BLaER1 (cell line): ENCODE results near the gene C12orf57.

ENCODE experiments used
- H3K27ac ChIP-seq: shearing (Covaris generic); formaldehyde crosslinking; 2 replicates; pipeline ENCODE4 v1.8.1; 2022
- H3K27me3 ChIP-seq: shearing (Covaris generic); formaldehyde crosslinking; 2 replicates; pipeline ENCODE4 v1.8.1; 2022
- H3K36me3 ChIP-seq: shearing (Covaris generic); formaldehyde crosslinking; 2 replicates; pipeline ENCODE4 v1.8.1; 2022
- H3K4me1 ChIP-seq: shearing (Covaris generic); formaldehyde crosslinking; 2 replicates; pipeline ENCODE4 v1.8.1; 2022
- H3K4me2 ChIP-seq: shearing (Covaris generic); formaldehyde crosslinking; 2 replicates; pipeline ENCODE4 v1.8.1; 2022
- H3K4me3 ChIP-seq: shearing (Covaris generic); formaldehyde crosslinking; 2 replicates; pipeline ENCODE4 v1.8.1; 2022
- H3K9ac ChIP-seq: shearing (Covaris generic); formaldehyde crosslinking; 2 replicates; pipeline ENCODE4 v1.8.1; 2022
- H3K9me3 ChIP-seq: shearing (Covaris generic); formaldehyde crosslinking; 2 replicates; pipeline ENCODE4 v1.8.1; 2022
- H4K20me1 ChIP-seq: shearing (Covaris generic); formaldehyde crosslinking; 2 replicates; pipeline ENCODE4 v1.8.1; 2022
- Cebpa-rat ChIP-seq: shearing (Covaris generic); IDR thresholded peaks from 2 replicates; pipeline ENCODE4 v1.8.1; 2022

The C12orf57 gene

GRCh38 chr12:6980075-6980474 is 36.3 kb downstream of the C12orf57 start:
- Histone ChIP-seq H3K9ac (no peak overlapping the region), H4K20me1 (no peaks in the 10 kb centered on the region), H3K27ac (no peak overlapping the region), H3K4me2 (no peak overlapping the region), H3K4me3 (no peak overlapping the region), H3K4me1 (no peaks in the 10 kb centered on the region), H3K36me3 (peaks cover 100% of the 10 kb centered on the region), H3K9me3 (no peaks in the 10 kb centered on the region), H3K27me3 (no peaks in the 10 kb centered on the region)
- TF ChIP-seq Cebpa-rat, result no peak

DNA sequence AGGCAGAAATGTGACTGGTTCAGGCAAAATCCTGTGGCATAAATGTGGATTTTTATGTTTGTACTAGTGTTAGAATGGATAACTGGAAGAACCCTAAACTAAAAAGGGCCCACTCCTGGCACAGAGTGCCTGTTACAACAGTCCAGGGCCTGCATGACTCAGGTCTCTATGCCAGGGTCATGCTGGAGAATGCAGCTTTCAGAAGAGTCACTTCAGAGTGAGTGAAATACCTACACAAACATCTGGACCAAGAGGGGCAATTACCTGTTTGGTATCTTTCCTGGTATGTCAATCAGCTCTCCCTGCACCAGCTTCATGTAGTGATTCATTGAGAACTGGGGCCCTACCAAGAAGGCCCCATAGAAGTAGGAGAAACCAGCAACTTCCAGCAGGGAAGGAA is 36.9 kb downstream of the C12orf57 start:
- H3K9me3 ChIP-seq, result no peaks in the 10 kb centered on the region
- no peaks in the 10 kb centered on the region for H3K4me1 ChIP-seq
- H4K20me1 ChIP-seq, result no peaks in the 10 kb centered on the region
- H3K27me3 ChIP-seq, result no peaks in the 10 kb centered on the region
- no peak overlapping the region for H3K9ac ChIP-seq
- no peak overlapping the region for H3K4me2 ChIP-seq
- peaks cover 100% of the 10 kb centered on the region for H3K36me3 ChIP-seq
- TF ChIP-seq Cebpa-rat, result no peak
- no peak overlapping the region for H3K4me3 ChIP-seq
- H3K27ac ChIP-seq, result no peak overlapping the region

DNA sequence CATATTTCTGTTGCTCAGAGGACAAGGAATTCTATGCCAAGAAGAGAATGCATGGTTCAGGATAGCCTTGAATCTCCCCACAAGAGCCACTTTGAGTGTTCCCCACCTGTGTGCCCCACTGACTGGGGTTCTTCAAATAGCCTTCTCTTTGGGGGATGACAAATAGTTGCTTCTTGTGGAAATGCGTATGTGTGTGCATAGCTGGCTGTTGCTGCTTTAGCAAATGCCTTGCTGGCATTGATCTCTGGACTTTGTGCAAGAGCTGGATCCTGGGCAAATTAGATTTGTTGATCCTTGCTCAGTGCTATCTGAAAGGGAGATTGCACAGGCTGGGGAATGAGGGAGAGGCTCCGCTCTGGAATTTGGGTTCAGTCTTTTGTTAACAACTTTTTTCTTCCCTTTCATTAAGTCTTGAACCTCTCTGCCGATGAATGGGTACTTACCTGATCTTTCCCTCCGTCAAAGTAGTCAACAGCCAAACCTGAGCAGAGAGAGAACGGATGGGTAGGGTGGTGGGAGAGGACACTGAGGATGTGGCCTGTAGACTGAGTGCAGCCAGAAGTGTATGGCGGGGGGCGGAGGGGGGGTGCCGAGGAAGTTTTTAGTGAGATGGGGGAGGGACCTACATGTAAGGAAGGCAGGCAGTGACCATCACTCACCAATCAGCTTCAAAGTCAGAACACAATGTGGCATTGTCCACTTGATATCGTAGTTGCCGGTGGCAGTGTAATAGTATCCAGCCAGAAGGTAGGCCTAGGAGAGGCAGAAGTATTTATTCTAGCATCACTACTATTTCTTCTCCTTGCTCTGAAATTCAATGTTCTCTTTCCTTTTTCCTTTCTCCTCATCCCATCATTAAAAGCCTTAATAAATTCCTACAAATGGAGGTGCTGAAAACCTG is 37.6 kb downstream of the C12orf57 start:
- H3K9ac ChIP-seq, result no peak overlapping the region
- H3K9me3 ChIP-seq, result no peaks in the 10 kb centered on the region
- H4K20me1 ChIP-seq, result no peaks in the 10 kb centered on the region
- H3K4me3 ChIP-seq, result no peak overlapping the region
- H3K27me3 ChIP-seq, result no peaks in the 10 kb centered on the region
- H3K4me1 ChIP-seq, result no peaks in the 10 kb centered on the region
- H3K36me3 ChIP-seq, result peaks cover 100% of the 10 kb centered on the region
- TF ChIP-seq Cebpa-rat, result no peak
- H3K4me2 ChIP-seq, result no peak overlapping the region
- no peak overlapping the region for H3K27ac ChIP-seq

GRCh38 chr12:6982532-6982931 is 38.7 kb downstream of the C12orf57 start:
- H3K4me1 ChIP-seq, result no peaks in the 10 kb centered on the region
- no peak overlapping the region for H3K4me2 ChIP-seq
- no peaks in the 10 kb centered on the region for H4K20me1 ChIP-seq
- no peaks in the 10 kb centered on the region for H3K27me3 ChIP-seq
- peaks cover 99% of the 10 kb centered on the region for H3K36me3 ChIP-seq
- H3K4me3 ChIP-seq, result no peak overlapping the region
- H3K27ac ChIP-seq, result no peak overlapping the region
- no peak overlapping the region for H3K9ac ChIP-seq
- TF ChIP-seq Cebpa-rat, result no peak
- H3K9me3 ChIP-seq, result no peaks in the 10 kb centered on the region

GRCh38 chr12:6987956-6988553 is 44.2 kb downstream of the C12orf57 start:
- H3K36me3 ChIP-seq, result peaks cover 87% of the 10 kb centered on the region
- H3K9ac ChIP-seq, result no peak overlapping the region

More at GRCh38 chr12:6987956-6988553, 44.2 kb downstream of the C12orf57 start:
- H3K4me1 ChIP-seq, result no peaks in the 10 kb centered on the region
- H4K20me1 ChIP-seq, result no peaks in the 10 kb centered on the region
- H3K27ac ChIP-seq, result no peak overlapping the region
- H3K4me2 ChIP-seq, result no peak overlapping the region
- no peaks in the 10 kb centered on the region for H3K27me3 ChIP-seq
- no peak for TF ChIP-seq Cebpa-rat
- no peak overlapping the region for H3K4me3 ChIP-seq
- H3K9me3 ChIP-seq, result no peaks in the 10 kb centered on the region
